Amniotic stem cell (primary cell): ENCODE measurements around the gene CPSF7.
"Not testable (repeated sequence)": the region's sequence is repeated elsewhere in the genome, so short reads cannot be mapped to it uniquely, and the experiment has no call there.

ENCODE experiments used
- DNase-seq: peaks from one replicate; lab custom pipeline; 2025; lab: John Stamatoyannopoulos, UW

CPSF7 gene

GRCh38 chr11:61384271-61385242, 45.2 kb downstream of the CPSF7 start:
- DNase-seq: no peak

- DNase-seq: not testable (repeated sequence)
Measured at GRCh38 chr11:61383859-61384258, 45.9 kb downstream of the CPSF7 start.

- DNase-seq: no peak
Measured at GRCh38 chr11:61380884-61381283, 48.9 kb downstream of the CPSF7 start.

DNA sequence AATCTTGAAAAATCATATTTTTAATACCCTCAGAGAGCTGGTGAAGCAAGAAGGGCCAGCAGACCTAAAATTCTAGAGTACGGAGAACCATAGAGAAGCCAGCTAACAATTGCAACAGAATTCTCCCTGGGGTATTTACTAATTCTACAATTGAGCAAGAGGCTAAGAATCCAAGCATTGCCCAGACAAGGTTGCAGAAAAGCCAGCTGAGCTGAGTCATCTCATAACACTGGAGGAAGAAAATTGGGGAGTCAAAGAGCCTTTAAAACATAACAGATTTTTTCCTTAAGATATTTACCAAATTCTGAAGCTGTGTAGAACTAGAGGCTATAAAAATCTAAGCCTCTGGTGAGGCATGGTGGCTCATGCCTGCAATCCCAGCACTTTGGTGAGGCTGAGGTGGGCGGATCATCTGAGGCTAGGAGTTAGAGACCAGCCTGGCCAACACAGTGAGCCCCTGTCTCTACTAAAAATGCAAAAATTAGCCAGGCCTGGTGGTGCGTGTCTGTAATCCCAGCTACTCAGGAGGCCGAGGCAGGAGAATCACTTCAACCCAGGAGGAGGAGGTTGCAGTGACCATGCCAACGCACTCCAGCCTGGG, 51.0 kb downstream of the CPSF7 start:
- peak; percentile 95 for DNase-seq

- no peak for DNase-seq
Measured at GRCh38 chr11:61377461-61378160, 52.2 kb downstream of the CPSF7 start.

GRCh38 chr11:61375761-61376108, 54.0 kb downstream of the CPSF7 start:
- no peak for DNase-seq

DNA sequence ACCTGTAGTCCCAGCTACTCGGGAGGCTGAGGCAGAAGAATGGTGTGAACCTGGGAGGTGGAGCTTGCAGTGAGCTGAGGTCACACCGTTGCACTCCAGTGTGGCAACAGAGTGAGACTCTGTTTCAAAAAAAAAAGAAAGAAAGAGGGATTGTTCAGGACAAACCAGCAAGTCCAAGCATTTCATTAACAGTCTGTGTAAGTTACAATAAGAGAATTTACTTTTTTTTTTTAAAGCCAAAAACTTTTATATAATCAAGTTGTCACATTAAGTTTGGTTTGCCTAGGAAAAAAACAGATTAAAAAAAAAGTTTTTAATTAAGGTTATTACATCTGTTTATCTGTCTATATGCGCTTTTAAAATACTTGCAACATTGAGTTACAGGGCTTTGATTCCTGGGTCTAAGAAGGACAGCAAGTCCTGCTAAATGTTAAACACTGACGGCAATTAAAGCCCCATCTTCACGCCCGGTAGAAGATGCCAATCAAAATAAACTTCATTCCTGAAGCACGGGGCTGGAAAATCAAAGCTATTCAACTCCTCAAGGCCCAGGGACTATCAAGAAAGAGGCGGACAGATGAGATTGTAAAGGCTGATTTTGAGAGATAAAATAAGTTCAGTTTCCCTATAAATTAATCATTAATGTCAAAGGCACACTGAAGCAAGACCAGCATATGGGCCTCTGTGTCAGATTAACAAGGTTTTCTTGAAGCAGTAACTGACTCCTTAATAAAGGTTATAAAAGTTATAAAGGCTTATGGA, 56.9 kb downstream of the CPSF7 start:
- no peak for DNase-seq

DNA sequence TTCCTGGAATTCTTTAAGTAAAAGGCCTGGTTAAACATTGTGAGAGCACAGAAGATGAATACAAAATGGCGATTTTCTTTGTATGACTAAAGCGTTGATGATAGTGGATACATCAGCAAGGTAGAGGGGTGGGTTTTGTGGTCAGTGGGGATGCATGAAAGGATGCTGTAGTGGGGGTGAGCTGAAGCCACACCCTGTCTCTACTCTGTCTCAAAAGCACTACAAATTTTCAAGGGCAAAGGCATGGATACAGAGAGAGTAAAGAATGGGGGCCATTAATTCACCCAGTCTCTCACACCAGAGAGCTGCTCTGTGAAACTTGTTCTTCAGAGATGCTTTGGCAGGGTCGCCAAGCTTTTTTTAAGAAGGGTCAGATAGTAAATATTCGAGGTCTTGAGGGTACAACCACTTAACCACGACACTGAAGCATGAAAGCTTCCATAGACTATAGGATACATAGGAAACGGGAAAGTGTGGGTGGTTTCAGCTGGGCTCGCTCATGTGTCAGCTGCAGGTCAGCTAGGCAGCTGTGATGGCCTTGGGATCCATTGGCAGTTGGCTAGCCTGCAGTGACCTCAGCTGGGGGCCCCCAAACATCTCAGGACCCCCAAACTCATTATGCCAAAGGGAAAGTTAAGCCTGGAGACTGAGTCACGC, 59.3 kb downstream of the CPSF7 start:
- no peak for DNase-seq

- DNase-seq: no peak
Measured at GRCh38 chr11:61369372-61370348, 60.1 kb downstream of the CPSF7 start.

DNA sequence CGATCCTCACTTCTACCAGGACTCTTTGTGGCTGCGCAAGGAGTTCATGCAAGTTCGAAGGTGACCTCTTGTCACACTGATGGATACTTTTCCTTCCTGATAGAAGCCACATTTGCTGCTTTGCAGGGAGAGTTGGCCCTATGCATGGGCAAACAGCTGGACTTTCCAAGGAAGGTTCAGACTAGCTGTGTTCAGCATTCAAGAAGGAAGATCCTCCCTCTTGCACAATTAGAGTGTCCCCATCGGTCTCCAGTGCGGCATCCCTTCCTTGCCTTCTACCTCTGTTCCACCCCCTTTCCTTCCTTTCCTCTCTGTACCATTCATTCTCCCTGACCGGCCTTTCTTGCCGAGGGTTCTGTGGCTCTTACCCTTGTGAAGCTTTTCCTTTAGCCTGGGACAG, 61.1 kb downstream of the CPSF7 start:
- no peak for DNase-seq

GRCh38 chr11:61367406-61367805, 62.4 kb downstream of the CPSF7 start:
- DNase-seq: no peak

DNA sequence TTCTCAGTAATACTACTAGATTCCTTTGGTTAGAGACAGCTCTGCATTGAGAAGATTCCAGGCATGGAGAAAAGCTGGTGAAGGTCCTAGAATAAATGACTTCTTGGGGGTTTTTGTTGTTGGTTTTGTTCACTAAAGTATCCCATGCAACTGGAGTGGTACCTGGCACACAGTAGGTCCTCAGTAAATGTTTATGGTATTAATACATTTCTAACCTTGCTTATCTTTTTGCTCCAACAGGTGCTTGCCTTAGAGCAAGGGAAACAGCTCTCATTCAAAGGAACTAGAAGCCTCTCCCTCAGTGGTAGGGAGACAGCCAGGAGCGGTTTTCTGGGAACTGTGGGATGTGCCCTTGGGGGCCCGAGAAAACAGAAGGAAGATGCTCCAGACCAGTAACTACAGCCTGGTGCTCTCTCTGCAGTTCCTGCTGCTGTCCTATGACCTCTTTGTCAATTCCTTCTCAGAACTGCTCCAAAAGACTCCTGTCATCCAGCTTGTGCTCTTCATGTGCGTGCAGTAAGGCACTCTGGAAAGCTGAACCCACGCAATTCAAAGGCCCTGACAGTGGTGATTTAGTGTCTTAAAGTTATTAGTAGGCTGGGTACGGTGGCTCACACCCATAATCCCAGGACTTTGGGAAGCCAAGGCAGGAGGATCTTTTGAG, 65.6 kb downstream of the CPSF7 start:
- DNase-seq: no peak

DNA sequence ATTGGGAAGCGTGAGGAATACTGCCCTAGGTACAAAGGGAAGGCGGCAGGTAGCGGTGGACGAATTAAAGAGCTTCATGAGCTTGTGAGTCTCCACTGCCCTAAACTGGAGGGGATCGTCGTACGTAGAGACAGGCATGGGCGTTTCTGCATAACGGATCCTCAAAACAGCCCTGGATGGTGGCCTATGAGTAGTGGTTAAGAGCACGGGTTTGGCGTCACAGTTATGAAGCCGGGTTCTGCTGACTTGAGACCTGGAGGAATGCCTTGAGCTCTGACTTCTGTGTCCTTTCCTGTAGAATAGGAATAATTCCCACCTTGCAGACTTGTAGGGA, 67.3 kb downstream of the CPSF7 start:
- DNase-seq: peak; percentile 46

DNA sequence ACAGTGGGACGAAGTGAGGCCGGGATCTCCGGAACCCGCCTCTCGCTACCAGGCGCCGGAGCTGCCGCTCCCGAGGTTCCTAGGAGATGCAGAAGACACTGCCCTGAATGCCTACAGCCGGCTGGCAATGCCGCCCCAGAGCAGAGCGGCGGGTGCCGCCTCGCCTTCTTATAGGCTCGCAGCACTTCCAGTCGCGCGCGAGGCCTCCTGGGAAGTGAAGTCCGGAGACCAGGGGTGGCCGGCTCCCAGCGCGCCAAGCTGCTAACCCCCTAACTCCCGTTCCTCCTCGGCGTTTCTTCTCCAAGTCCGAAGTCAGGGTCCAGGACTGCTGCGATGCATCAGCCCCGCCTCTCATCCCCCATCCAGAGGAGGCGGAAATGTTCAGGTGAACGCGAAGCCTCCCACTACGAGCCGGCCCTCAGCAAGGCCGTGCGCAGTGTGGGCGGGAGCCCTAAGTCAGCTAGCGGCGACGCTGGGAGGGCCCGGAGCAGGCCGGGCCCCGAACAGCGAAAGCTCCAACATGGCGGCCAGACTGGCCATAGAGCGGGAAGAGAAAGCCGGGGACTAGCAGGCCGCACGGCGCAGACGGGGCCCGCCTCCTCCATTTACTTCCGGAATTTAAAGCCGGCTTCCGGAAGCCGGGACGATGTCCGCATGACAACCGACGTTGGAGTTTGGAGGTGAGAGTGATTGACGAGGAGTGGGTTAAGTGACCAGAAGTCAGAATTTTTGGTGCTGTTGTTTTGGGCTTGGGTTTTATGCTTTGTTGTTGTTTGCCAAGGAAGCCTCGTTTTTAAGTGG, 67.8 kb downstream of the CPSF7 start, which contains the start of the genes CYB561A3 and TMEM138:
CYB561A3 (minus strand) TSS at position 142 of the 801 bp plus-strand sequence. CDS start 5,169 bp downstream, outside the sequence.
TMEM138 (plus strand) TSS at position 634 of the 801 bp plus-strand sequence. CDS start 2,017 bp downstream, outside the sequence.
- DNase-seq: peak; percentile 91

DNA sequence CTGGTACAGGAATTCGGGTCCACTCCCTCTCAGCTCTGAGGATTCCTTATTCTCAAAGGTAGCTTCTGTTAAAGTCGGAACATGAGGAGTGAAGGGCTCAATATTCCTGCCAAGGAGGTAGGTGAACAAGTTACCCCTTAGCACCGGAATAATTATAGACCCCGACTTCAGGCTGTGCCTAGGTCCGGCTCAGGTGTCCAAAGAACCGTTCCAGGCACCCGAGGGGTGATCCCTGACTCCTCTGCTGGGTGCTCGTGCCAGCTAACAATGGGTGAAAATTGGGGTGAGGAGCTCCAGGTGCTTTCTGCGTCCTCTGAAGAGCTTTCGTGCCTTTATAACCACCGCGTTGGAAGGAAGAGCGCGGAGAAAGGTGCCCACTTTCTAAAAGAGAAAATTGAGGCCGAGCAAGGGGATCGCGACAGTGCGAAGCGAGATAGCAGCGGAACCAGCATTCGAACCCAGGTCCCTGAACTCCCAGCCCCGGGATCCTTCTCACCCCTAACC, 68.5 kb downstream of the CPSF7 start:
- DNase-seq: no peak

- no peak for DNase-seq
Measured at GRCh38 chr11:61359516-61359915, 70.3 kb downstream of the CPSF7 start.

DNA sequence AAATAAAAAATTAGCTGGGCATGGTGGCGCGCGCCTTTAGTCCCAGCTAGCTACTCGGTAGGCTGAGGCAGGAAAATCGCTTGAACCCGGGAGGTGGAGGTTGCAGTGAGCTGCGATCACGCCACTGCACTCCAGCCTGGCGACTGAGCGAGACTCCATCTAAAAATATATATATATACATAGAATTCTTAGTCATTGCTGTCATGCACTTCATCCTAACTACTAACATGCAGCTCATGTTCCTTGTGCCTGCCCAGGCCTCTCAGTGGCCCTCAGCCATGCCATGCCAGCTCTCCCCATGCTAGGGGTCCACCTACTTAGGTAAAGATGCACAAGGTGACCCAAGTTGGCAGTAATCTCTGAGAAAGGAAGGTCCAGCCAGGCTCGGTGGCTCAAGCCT, 71.2 kb downstream of the CPSF7 start:
- DNase-seq: no peak

DNA sequence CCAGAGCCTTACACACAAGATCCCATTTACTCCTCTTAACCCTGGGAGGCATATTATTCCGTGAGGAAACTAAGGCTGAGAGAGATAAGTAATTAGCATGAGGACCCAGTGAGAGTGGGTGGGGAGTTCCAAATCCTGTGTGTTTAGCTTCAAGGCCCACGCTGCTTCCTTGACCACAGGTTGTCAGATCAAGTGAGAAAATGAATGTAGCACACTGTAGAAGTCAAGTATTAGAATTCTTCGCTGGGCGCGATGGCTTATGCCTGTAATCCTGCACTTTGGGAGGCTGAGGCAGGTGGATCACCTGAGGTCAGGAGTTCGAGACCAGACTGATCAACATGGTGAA, 71.9 kb downstream of the CPSF7 start:
- DNase-seq: no peak
